NB4 (cell line): ENCODE data around the gene DCUN1D4.
"Not testable (repeated sequence)": the region's sequence is repeated elsewhere in the genome, so short reads cannot be mapped to it uniquely, and the experiment has no call there.

ENCODE experiments used
- CTCF ChIP-seq: IDR thresholded peaks from one replicate; pipeline ENCODE4 v1.5.1; 2012; ENCODE audit warnings: low read depth, low read length
- MAX ChIP-seq: IDR thresholded peaks from 2 replicates; pipeline ENCODE4 v1.6.1; 2011; ENCODE audit warnings: low read depth, low read length
- MYC ChIP-seq: IDR thresholded peaks from 2 replicates; pipeline ENCODE4 v1.6.1; 2011; ENCODE audit warnings: low read depth, low read length
- POLR2A ChIP-seq: IDR thresholded peaks from 2 replicates; pipeline ENCODE4 v1.6.1; 2011; ENCODE audit warnings: mild to moderate bottlenecking; ENCODE audit not compliant: insufficient read length; ENCODE audit errors: extremely low read depth

- not testable (repeated sequence) for TF ChIP-seq CTCF, POLR2A, MAX, MYC
These were observed 50.4 kb downstream of the DCUN1D4 start for GRCh38 chr4:51893402-51893801.
